ENCODE data around the gene MSS51.

The MSS51 gene

DNA sequence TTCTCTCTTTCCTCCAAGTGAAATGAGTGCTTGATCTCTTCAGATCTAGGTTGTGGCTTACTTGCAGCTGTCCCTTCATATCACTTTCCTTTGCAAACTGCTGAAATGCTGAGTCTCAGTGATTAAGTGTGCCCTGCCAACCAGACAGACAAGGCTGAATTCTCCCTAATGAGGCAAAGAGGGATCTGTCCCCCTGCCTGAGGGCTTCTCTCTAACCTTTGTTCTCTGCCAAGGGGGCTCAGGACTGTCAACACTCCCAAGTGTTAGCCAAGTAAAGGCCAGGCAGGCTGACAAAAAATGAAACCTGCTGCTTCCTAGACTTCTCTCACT is at the start of gene MSS51:
Gene MSS51 (minus strand): TSS at position 24 of the 330 bp plus-strand sequence. CDS start 5,277 bp downstream, outside the sequence.
- no peak for DNase-seq

DNA sequence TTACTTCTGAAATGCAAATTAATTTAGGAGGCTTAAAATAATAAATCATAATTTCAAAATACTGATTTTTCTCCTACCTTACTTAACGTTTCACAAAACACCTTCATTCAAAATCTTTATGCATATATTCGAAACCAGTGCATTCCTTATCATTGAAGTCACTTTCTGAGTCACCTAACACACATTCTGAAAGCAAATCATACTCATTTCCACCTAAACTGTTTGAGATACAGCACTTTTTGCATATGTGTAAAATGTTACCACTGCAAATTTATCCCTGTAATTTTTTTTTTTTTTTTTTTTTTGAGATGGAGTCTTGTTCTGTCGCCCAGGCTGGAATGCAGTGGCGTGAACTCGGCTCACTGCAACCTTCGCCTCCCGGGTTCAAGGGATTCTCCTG is 46.8 kb upstream of the MSS51 start:
- DNase-seq = no peak

GRCh38 chr10:73478636-73479035 is 45.3 kb upstream of the MSS51 start:
- DNase-seq = no peak

DNA sequence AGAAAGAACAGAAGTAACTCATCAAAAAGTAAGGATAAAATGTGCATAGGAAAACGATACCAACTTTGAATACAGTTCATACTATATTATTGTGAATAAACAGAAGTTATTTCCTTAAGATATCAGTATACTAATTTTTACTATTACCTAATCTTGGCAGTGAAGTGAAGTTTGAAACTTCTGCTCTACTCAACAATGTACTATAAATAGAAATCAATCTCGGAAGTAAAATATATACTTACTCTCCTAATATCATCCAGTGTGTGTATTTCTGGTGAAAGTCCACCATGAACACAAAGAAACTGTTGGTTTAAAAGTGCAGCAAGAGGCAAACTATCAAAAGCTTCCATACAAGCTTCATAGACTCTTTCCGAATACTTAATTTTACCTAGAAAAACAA is 37.9 kb upstream of the MSS51 start:
- DNase-seq = no peak

- DNase-seq = no peak
Observed at GRCh38 chr10:73469579-73469978, 36.2 kb upstream of the MSS51 start.

- DNase-seq = no peak
Observed at GRCh38 chr10:73467206-73467605, 33.8 kb upstream of the MSS51 start.

- no peak for DNase-seq
Observed at GRCh38 chr10:73465978-73466726, 32.8 kb upstream of the MSS51 start.

DNA sequence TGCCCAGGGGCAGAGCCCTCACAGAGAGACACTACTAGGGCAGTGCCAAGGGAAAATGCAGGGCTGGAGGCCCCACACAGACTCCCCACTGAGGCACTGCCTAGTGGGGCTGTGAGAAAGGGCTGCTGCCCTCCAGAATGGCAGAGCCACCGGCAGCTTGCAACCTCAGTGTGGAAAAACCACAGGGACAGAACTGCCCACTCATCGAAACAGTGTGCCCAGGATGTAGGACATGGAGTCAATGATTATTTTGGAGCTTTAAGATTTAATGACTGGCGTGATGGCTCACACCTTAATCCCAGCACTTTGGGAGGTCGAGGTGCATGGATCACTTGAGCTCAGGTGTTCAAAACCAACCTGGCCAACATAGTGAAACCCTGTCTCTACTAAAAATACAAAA is 27.5 kb upstream of the MSS51 start:
- no peak for DNase-seq

GRCh38 chr10:73459683-73460314 is 26.4 kb upstream of the MSS51 start:
- DNase-seq = no peak

GRCh38 chr10:73456187-73456890 is 23.0 kb upstream of the MSS51 start:
- DNase-seq = no peak

DNA sequence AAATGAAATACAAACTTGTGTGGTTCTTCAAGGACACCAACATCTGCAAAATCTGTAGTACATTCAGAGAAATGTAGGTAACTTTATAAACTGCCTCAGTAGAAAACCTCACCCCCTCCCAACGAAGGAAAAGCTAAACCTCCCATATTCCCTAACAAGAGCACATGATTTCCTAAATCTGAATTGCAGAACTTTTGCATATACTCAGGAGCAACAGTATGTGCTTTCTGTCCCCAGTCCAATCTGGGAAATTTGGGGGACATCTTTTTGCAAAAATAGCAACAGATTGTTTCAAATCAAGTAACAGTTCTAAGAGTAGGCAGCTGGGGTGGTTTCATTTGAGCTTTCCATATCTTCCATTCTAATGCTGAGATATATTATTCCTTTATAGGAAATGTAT is 15.8 kb upstream of the MSS51 start:
- no peak for DNase-seq

DNA sequence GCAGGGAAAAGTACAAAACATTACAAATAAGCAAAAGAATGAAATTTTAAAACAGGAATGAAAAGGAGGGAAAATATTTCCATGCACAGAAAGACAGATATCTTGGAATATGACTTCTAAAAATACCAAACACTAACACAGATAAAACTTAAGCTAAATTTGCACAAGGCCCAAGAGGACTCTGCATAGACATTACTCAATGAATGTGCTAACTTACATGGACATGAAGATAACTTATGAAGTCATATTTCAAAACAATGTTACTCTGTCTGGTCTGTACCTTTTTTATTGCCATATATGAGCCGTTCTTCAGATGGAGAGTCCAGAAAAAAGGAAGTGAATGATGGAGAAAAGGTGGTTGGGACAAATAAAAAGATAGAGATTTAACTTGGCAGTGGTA is 15.0 kb upstream of the MSS51 start:
- DNase-seq = no peak

DNA sequence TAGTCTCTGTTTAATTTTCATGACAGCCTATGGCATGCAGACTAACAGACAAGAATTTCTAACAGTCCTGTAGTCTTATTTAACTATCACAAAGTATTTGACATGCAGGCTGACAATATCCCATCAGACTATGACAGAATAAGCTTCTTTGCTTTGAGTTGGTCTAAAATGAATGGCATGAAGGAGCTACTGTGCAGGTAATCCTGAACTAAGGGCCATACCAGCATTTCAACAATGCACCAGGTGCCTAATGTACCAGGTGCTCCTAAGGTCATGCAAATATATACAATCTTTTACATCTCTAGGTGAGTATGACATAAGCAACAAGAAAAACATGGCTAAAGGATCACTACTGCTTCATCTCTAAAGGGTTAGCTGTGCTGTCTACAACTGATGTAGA is 13.6 kb upstream of the MSS51 start:
- DNase-seq = no peak

- DNase-seq = no peak
Observed at GRCh38 chr10:73444457-73444856, 11.1 kb upstream of the MSS51 start.

- DNase-seq = no peak
Observed at GRCh38 chr10:73439605-73440312, 6.4 kb upstream of the MSS51 start.

DNA sequence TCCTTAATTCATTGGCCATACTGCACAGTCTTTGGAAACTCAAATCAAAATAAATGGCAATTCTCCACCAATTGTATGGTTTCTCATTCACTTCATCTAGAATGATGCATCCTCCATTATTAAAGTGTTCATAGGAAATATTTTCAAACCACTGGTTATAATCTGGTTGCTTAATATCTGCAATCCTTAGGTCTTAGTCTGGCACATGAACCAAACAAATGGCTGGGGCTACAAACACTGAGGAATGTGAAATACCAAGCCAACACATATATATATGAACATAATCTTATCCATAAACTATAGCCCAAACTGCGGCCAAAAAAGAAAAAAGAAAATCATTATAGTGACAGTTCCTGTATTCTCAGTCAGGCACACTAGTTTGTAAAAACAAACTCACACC is 5.7 kb upstream of the MSS51 start:
- no peak for DNase-seq

DNA sequence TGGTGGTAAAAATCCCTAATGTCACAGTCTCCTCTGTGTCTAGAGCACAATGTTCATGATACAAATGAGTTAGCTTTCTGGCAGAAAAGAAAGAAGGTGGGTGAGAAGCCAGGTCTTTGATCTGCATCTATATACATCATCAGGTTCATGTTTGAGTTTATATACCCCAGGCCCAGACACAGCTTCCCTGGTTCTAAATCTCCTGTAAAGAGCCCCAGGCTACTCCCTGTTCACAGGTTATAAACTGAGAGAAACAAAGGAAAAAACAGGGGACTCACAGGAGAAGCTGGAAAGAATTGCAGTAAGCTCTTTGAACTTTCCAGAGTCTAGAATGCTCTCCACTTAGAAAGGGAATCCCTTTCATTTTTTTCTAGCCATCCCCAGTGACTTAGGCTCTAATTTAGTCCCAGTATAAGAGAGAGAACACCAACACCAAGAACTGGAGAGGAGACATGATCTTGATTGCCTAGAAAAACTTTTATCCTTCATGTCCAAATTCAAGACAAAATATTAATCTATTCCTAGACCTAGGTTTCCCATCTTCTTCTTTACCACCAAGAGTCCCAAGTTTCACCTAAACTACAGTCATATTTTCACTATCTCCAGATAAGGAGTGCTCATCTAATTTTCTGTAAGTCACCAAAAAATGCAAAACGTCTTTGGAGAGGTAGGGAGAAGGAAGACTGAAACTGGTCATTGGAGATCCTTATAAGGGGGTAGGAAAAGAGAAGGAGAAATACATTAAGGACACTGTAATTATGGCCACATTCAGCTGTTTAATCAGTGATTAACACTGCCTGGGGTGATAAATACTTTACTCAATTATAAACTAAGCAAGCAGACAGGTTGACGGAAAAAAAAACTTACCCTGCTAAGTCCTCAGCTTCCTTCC is 469 bp downstream of the MSS51 start:
- no peak for DNase-seq

DNA sequence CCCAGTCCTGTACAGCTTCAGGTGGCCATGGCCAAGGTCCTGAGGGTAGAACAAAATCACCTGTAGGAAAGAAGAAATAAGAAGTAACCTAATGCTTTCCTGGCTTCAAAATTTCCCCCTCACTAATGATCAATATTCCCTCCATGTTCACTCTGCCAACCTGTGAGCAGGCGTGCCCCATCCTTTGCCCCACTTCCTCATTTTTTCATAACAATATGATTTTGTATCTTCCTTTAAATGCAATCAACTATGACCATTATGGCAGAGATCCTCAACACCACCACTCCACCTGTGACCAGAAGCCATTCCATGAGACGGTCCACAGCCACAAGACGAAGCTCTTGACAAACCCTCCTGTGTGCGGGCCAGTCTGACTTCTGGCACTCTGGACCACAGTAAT is 7.0 kb downstream of the MSS51 start:
- DNase-seq = no peak

- no peak for DNase-seq
Observed at GRCh38 chr10:73424478-73424877, 8.9 kb downstream of the MSS51 start.

DNA sequence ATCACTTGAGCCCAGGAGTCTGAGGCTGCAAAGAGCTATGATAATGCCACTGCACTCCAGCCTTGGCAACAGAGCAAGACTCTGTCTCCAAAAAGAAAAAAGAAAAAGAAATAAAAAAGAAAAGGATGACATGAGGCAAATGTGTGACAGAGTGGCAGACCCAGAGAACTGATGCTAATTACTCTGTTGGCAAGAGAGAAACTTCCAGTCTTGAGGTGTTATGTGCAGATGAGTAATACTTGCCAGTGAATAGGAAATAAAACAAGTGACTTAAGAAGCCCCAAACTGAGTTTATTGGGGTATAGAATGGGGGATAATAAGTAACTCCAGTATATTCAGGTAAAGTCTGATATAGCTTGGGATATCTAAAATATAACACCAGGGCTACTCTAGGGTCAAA is 10.1 kb downstream of the MSS51 start:
- DNase-seq = no peak

- DNase-seq = no peak
Observed at GRCh38 chr10:73416571-73416970, 16.8 kb downstream of the MSS51 start.

- DNase-seq = no peak
Observed at GRCh38 chr10:73414230-73414945, 19.0 kb downstream of the MSS51 start.

All from NCI-H1048 (cell line).